Endometrium (tissue), 2 donors: ENCODE results near the gene IARS1.
A peak's percentile ranks its signal among the peaks of the same experiment; 100 is the strongest.

Experiments
- FAIRE-seq: peaks from 2 replicates; lab custom pipeline; 2012; peaks lifted over from hg19 to GRCh38; lab: Jason Lieb, UNC
- donor health status: control.
- donor health status: control.

The IARS1 gene

DNA sequence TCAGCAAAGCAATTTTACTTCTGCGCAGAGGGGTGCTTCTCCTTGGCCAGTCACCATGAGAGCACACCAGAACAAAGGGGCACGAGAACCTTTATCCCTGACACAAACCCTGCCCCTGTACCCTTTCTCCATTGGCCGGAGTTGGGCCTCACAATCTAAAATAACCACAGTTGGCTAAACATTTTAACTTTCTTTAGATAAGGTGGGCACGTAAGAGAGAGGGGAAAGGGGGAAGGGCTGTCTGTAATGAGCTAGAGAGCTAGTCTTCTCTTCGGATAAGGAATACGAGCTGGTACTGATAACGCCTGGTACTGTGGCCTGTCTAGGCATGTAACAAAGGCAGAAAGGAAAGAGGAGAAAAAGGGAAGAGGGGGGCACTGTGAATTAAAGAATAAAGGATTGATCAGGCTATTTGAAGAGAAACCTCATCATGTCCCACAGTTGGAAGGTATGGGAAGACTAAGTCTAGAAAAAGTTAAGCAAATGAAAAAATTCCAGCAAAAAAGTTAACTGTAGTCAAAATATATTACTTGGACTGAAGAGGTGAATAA is 1.8 kb upstream of the IARS1 start:
- FAIRE-seq = no peak

DNA sequence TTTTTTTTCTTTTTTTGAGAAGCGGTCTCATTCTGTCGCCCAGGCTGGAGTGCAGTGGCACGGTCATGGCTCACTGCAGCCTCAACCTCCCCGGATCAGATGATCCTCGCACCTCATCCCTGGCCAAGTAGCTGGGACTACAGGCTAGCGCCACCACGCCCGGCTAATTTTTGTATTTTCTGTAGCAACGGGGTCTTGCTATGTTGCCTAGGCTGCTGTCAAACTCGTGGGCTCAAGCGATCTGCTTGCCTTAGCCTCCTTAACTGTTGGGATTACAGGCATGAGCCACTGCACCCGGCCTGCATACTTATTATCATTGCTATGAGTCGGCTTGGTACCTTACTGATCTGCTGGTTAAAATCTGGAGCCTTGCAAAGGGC is 790 bp upstream of the IARS1 start:
- FAIRE-seq = no peak

DNA sequence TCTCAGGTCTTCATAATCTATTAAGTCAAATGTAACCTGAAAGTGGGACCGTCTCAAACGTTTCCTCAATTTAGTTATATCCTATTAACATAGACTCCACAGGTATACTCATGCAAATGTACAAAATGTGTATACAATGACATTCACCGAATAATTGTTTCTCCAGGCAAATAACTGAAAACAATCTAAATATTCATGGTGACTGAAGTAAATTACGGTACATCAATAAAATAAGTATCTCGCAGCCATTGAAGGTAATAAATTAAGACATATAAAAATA is 482 bp downstream of the IARS1 start:
- no peak for FAIRE-seq

DNA sequence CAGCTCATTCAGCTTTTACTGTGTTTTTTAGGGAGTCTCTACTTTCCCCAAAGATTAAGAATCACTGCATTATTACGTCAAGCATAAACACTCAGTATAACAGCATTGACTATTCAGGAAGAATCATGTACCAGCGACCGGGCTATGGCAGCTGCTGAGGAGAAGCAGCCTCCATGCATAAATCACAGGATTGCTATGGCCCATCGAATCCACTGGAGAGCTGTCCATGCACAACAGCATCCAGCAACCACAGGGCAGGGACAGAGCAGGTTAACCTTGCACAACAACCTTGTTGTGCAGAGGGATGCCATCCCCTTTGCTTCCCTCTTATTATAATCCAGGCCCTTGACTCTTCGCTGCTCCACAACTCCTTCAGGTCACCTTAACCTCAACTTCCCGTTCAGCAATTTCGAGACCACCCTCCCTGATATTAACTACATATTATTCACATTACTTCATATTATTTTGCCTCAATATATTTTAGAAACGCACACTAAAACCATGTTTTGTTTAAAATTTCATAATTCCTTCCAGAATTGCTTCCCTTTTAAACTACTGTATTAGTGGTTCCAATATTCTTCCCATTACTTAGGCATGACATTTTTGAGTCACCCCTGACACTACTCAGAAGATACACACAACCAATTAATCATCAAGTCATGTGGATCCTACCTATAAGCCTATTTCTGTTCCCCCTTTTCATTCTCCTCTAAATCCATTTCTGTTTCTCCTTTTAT is 991 bp downstream of the IARS1 start:
- FAIRE-seq = no peak

DNA sequence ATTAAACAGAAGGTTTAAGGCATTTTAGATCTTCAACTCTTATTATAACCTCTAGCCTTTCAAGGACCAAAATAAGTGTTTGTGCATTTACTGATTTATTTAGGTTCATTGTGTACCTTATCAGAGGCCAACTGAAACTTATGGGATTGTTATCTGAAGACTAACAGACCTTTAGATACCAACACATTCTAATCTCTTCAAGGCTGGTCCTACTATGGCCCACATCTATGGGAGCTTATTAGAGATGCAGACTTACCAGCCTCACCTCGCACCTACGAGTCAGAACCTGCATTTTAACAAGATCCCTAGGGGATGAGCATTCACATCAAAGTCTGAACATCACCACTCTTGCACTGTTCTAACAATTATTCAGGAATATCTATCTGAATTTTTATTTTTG is 1.9 kb downstream of the IARS1 start:
- no peak for FAIRE-seq

DNA sequence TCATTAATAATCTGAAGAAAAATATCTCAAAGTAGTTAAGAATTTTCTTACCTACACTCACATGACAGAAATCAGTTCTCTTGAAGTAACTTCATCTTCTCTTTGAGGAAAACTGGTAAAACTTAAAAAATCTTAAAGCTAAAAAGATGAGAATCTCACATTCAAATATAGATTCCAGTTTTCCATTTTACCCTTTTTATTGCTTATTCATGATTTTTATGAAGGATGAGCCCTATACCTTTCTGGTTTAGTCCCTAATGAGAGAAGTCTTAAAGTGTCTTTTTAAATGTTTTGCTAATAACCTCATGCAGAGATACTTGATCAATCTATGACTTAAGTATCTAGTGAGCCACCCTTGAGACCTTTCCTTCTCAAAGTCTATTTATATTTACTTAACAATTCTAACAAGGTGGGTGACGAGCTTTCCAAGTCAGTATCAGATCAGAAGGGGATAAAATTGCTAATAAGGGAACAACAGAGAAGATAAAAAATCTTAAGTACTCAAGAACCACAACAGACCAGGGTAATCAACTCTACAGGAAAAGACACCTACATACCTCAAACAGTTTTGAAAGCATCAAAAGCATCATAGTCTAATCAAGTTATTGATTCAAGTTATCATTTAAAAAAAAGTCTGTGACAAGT is 2.6 kb downstream of the IARS1 start:
- no peak for FAIRE-seq

DNA sequence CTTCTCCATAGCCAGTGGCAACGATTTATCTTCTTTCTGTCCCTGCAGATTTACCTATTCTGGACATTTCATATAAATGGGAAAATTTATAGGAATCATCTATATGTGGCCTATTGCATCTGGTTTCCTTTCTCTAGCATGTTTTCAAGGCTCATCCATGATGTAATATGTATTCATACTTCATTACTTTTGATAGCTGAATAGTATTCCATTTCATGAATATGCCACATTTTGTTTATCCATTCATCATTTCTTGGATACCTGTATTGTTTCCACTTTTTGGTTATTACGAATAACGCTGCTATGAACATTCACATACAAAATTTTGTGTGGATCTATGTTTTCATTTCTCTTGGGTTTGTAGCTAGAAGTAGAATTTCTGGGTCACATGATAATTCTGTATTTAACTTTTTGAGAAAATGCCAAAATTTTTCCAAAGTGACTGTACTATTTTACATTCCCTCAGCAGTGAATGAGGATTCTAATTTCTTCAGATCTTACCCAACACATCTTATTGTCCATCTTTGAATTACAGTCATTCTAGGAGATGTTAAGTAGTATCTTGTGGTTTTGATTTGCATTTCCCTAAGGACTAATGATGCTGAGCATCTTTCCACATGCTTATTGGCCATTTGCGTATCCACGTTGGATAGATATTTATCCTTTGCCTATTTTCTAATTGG is 3.6 kb downstream of the IARS1 start:
- no peak for FAIRE-seq

DNA sequence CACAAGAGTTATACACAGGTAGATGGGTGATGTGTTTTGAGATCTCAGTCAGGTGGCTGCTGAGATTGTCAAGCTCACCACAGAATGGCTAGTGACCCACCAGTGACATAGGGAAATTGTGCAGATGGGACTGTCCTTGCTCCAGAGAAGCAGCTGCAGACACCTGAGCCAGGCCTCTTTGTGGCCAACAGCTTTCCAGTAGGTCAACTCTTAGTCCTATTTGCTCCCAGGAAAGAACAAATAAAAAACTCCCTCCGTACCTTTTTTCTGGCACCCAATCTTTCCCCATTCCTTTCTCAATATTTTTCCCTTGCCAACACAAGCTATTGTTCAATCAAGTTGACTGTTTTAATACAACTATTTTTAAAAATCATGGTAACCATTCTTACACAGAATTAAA is 14.2 kb downstream of the IARS1 start:
- no peak for FAIRE-seq

DNA sequence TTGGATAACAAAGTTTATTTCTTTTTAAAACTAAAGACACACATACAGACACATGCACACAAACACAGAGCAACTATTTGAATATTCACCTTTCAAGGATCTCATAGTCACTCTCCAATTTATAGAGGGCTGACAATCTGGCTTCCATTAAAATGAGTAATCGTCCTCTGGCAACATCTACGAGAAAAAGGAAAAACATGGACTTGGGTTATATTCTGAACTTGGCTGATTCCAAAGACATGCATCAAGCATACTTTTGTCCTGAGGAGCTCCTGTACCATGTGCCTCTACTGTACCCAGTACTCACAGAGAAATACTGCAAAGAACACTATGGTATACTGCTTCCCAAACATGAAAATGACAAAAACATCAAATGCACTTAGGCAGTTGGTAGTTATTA is 15.4 kb downstream of the IARS1 start:
- no peak for FAIRE-seq

DNA sequence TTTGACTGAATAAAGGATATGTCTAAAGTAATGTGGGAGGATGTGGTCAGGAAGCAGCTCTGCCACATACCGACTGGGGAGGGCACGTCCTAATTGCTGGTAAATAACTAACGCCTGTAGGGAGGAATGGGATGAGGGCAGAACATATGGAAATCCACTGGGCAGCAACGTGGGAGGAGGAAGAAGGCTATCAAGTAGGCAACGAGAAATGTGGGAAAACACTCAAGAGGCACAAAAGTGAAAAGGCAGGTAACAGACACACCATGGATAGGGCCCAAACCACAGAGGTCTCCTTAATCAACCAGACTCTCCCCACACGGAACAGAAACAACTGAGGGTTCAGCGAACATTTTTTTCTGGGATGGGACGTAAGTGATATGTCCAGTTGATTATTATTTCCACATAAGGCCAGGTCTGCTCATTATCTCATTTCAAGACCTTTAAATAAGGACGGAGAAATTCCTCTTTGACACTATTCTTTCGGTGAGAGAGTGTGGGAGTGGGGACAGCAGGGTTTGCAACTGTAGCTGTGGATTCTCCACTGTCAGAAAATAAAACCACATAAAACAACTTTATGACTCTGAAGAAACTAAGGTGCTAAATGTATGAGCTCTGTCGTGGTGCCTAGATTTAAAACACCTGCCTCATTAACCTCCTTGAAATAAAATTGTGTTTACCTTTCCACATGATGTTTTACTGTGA is 17.0 kb downstream of the IARS1 start:
- peak; percentile 33 for FAIRE-seq

DNA sequence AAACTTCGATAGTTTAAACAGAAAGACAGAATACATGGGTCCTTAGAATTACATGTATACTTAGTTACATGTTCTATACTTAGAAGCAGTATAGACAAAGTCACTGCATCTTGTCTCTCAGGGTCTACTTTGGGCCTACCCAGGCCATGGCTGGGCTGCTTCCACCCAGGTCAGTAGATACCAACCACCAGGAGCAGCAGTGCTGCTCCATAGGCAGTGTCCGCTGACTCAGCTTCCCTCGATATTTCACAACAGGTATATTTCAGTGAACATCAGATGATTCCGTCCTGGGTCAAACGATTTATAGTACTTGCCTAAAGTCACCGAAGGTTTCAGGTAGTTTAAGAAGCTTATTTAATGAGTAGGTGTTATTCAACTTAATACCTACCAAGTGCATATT is 18.0 kb downstream of the IARS1 start:
- no peak for FAIRE-seq

DNA sequence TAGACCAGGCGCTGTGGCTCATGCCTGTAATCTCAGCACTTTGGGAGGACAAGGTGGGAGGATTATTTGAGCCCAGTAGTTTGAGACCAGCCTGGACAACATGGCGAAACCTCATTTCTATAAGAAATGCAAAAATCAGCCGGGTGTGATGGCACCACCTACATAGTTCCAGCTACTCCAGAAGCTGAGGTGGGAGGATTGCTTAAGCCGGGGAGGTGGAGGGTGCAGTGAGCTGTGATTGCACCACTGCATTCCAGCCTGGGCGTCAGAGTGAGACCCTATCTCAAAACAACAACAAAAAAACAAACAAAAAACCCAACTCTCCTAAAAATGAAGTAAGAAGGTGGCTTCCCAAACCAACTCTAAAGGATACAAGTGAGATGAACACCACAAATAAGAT is 23.0 kb downstream of the IARS1 start:
- FAIRE-seq = no peak

DNA sequence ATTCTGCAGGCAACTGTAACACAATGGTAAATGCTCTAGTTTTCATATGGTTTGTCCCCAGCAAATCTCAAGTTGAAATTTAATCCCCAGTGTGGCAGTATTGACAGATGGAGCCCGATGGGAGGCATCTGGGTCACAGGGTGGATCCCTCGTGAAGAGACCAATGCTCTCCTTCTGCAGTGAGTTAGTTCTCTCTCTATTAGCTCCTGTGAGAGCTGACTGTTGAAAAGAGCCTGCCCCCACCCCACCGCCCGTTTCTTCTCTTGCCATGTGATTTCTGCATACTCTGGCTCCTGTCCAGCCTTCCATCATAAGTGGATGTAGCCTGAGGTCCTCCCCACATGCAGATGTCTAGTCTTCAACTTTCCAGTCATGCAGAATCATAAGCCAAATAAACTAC is 27.0 kb downstream of the IARS1 start:
- no peak for FAIRE-seq

DNA sequence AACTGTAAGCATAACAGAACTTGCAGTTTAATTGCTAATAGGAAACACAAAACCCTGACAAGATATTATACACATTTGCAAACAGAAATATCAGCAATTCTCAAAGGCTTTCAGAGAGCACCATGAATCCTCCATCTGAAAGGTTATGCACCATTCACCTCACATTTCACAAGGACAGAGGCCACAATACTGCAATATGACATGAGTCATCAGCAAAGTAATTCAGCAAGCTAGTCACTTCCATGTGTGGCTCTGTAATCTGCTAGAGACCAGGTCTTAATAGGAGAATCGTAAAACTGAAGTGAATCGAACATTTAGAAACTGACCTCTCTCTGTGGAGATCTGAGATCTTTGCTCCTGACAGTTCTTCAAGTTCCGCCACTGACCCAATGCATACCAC is 28.3 kb downstream of the IARS1 start:
- FAIRE-seq = no peak

DNA sequence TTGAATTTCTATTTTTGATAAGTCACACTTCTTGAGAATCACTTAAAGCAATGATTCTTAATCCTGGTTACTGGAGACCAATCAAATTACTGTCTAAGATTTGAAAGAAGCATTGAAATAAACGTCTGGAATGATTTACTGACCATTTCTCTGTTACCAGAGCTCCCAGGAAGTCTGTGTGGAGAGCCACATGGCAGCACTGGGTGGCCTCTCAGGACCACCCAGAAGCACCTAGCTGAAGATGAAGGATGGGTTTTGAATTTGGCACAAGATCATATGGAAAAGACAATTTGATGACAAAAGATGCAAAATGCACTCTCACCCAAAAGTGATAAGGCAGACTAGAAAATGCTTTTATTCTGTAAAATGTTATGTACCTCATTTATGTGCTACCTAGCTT is 30.4 kb downstream of the IARS1 start:
- no peak for FAIRE-seq

DNA sequence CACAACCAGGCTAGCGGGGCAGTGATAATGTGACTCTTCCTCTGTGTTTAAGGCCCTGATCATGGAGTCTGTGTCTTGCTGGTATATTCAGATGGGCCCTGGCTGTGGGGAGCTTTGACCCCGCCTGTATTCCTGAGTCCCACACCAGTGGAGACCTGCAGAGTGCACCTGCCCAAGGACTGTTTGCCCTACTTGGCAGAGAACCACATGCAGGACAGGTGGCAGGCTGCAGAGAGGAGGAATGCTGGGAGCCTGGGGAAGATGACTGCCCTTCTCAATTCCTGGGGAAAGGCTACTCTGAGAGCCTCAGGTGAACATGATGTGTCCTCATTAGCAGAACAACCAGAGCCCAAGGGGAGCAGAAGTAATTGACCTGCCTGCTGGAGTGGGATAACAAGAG is 36.2 kb downstream of the IARS1 start:
- no peak for FAIRE-seq

DNA sequence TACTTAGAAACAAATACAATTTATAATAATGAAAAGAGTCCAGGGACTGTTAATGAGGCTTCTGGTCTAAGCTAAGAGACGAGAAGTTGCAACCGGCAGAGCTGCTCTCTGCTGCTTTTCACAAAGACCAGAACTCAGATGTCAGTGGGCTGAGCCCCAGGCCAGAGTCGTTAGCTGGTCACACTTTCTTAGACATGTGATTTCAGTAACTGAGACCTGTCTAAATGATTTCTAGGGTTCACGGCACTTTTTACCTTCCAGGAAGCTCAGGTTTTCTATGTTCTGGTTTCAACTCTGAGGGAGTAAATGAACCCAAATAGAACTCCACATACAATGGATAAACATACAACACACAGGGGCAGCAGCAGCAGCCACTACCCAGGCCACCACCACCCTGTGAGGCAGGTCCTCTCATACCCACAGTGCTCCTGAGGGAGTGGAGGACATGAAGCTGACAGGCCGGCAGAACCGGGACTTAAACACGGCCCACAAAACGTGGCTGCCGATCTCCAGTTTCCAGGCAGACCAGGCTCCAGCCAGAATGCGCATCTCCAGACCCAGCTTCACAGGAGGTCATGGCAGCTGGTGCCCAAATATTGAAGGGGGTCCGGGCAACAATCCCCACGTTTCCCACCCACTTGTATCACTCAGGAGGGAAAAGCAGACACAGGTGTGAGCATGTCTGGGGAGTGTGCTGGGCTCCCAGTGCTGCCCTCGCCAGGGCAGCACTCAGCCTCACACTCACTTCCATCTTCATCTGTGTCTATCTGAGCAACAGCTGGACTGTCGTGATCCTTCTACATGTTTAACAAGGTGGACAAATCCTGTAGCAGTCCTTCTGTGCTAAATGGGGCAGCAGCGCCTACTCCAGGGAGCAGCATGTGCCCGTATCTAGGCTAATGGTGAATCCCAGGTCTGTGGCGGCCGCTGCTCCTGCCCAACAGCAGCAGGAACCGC is 38.8 kb downstream of the IARS1 start:
- FAIRE-seq = no peak

DNA sequence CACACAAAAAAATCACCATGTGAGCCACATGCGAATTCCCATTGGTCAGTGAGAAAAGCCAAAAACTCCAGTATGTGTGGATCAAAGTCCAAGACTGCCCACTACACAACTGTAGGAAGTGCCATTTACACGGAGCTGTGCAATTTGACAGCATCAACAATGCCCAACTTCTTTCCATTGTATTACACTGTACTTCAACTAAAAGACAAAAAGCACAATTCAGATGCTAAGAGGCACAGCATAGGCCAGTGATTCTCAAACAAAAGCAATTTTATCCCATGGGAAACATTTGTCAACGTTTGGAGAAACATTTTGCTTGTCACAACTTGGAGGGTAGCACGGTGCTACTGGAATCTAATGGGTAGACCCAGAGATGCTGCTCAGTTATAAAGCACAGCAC is 39.8 kb downstream of the IARS1 start:
- FAIRE-seq = no peak

DNA sequence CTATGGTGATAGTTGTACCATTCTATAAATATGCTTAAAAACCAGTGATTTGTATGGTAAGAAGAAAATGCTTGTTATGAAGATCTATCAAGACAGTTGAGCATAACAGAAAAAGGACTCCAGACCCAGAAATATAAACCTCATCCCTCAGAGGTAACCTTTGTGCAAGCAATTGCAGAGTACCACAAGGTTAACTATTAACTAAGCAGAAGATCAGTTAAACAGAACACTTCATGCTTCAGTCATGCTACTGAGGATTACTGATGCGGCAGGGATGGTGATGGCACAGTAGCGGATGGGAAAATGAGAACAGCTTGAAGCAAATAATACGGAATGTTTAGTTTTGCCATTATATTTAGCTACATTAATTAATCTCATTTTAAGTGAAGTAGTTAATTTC is 45.5 kb downstream of the IARS1 start:
- FAIRE-seq = no peak

DNA sequence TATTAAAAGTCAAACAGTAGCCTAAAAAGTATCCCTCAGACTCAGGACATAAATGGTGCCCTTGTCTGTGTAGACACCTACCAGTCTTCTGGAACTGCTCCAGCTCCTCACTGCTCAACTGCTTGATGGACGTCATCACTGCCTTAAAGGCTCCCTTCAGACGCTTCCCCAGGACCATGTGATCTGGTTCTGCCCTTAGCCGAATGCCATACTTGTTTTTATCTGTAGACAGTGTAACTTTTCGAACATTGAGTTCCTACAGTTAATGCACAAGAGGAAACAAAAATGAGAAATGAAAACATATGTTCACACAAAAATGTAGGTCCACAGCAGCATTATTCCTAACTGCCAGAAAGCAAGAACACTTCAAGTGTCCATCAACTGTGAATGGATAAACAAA is 46.2 kb downstream of the IARS1 start:
- FAIRE-seq = no peak

DNA sequence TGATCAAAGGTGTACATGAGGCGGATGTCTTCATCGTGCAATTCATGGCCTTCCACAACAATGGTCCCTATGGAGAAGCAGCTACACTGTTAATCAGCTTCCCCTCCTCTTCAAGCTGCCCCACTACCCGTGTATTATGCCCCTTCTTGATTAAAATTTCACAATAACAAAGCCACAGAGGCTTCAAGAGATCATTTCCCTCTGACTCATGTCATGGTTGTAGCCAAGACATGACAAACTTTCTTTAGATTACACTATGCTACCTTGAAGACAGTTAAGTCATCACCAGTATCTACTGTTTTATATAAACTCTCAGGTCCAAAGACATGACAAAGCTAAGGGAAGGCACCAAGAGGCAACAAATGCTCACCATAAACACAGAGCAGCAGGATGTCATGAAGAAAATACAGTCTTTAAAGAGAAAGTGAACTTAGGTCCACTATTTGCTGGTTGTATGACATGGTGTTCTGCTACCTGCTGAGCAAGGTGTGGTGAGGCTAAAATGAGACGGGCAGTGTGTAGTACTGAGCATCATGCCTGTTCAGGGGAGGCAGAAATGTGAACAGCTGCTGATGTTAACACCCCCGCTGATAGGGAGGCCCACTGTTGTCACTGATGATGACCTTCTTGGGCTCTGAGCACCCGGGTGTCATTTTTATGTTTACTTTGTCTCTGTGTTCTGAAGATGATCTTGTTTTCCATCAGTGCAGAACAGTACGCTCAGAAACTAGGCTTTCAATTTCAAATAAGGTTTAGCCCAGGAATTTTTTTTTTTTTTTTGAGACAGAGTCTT is 48.3 kb downstream of the IARS1 start:
- no peak for FAIRE-seq
